ENCODE measurements around the gene SMYD3.

Gene SMYD3

DNA sequence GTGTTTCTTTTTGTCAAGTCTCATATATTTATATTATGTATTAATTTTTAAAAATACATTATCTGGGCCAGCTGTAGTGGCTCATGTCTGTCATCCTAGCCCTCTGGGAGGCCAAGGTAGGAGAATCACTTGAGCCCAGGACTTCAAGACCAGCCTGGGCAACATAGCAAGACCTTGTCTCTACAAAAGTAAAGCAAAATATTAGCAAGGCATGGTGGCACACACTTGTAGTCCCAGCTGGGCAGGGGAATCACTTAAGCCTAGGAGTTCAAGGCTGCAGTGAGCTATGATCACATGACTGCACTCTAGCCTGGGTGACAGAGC, 189.1 kb downstream of the SMYD3 start:
- no peak for DNase-seq (ENCODE audit: low read depth)
- no peak overlapping the region for H3K4me3 ChIP-seq (ENCODE audit: control insufficient read depth, low read depth, low read length)
- TF ChIP-seq, protein P1, sequence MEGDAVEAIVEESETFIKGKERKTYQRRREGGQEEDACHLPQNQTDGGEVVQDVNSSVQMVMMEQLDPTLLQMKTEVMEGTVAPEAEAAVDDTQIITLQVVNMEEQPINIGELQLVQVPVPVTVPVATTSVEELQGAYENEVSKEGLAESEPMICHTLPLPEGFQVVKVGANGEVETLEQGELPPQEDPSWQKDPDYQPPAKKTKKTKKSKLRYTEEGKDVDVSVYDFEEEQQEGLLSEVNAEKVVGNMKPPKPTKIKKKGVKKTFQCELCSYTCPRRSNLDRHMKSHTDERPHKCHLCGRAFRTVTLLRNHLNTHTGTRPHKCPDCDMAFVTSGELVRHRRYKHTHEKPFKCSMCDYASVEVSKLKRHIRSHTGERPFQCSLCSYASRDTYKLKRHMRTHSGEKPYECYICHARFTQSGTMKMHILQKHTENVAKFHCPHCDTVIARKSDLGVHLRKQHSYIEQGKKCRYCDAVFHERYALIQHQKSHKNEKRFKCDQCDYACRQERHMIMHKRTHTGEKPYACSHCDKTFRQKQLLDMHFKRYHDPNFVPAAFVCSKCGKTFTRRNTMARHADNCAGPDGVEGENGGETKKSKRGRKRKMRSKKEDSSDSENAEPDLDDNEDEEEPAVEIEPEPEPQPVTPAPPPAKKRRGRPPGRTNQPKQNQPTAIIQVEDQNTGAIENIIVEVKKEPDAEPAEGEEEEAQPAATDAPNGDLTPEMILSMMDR (IDR thresholded peaks at IDR 0.05; ENCODE audit: control insufficient read depth, insufficient read depth, low read depth, low read length, missing control alignments), result no peak

DNA sequence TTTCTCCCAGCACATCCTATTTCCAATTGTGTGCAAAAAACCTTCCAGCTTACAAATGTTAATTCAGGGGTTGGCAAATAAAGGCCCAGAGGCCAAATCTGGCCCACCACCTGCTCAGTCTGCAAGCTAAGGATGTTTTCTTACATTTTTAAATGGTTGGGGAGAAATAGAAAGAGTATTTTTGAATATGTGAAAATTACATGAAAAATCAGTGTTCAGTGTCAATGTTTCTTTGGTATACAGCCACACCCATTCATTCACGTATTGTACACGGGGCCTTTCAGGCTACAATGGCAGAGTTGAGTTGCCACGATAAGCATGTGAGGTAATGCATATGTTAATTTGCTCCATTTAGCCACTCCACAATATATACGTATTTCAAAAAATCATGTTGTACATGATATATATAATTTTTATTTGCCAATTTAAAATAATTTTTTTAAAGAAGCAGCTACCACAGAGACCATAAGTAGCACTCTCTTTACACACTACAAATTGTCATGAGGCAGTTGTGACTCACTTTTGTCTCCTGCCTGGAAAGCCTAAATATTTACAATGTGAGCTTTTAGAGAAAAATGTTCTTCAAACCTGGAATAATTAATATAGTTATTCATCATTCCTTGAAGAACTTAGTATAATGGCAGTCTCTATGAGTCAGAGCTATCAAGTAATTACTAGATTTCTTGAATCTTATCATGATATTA, 189.6 kb downstream of the SMYD3 start:
- no peak for DNase-seq (ENCODE audit: low read depth)
- TF ChIP-seq, protein P1 (IDR thresholded peaks at IDR 0.05; ENCODE audit: control insufficient read depth, insufficient read depth, low read depth, low read length, missing control alignments), result no peak
- no peak overlapping the region for H3K4me3 ChIP-seq (ENCODE audit: control insufficient read depth, low read depth, low read length)

DNA sequence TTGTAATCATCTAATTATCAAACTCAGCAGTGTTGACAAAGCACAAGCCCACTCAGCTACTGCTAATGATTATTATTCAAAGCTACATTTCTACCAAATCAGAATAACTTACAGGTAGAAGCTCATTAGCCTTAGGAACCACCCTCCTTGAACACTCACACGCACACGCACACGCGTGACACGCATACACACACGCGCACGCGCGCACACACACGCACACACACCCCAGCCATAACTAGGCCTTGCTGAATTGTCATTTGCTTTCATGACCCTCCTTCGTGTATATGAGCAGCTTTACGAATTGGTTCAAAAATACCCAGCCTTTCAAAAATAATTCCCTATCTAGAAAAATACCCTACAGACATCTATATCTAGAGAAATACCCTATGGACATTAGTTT, 195.6 kb downstream of the SMYD3 start:
- DNase-seq (ENCODE audit: low read depth), result no peak
- H3K4me3 ChIP-seq (ENCODE audit: control insufficient read depth, low read depth, low read length), result no peak overlapping the region
- TF ChIP-seq, protein P1 (IDR thresholded peaks at IDR 0.05; ENCODE audit: control insufficient read depth, insufficient read depth, low read depth, low read length, missing control alignments), result no peak

DNA sequence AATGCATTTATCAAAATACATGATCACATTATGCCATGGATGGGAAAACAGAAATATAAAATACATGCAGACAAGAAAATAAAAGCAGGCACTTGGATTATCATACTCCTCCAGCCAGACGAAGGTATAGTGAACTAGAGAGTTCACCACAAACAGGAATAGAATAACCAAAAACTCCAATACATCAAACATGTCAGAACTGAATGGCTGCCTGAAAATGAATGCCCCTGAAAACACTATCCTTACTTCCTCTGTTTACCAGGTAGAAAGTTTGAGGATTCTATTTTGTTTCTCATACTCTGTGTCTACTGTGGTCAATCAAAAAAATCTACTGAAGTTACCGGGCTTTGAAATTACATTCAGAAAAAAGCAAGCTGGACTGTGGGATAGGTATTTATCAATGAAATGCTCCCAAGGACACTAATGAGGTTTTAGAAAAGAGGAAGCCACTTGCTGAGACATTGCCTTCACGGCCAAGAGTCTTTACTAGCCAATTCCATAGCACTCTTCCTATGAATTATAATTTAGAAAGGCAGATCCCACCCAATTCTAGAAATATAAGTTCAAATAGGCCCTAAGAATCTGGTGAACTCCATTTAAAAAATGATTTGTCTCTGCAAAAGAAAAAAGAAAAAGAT, 197.7 kb downstream of the SMYD3 start:
- TF ChIP-seq, protein P1 (IDR thresholded peaks at IDR 0.05; ENCODE audit: control insufficient read depth, insufficient read depth, low read depth, low read length, missing control alignments), result no peak
- DNase-seq (ENCODE audit: low read depth), result no peak
- no peak overlapping the region for H3K4me3 ChIP-seq (ENCODE audit: control insufficient read depth, low read depth, low read length)

DNA sequence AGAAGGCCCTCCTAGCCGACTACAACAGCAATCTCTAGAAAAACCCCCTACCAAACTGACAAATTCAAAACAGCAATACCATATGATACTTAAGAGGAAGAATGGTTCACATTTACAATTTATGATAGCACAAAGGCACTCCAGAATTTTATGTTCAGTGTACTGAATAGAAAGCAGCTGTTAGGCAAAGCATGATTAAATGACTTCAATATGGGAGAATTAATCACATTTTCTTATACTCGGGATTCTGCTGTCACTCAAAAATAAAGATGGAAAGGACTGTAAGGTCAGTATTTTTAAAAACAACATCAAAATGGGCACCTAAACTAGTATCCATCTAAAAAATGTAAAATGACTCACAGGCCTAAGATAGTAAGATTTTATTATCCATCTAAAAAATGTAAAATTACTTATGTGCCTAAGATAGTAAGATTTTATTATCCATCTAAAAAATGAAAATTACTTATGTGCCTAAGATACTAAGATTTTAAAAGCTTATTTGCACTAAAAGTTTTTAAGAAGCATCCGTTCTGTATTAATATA, 198.5 kb downstream of the SMYD3 start:
- TF ChIP-seq, protein P1 (IDR thresholded peaks at IDR 0.05; ENCODE audit: control insufficient read depth, insufficient read depth, low read depth, low read length, missing control alignments), result no peak
- no peak for DNase-seq (ENCODE audit: low read depth)
- H3K4me3 ChIP-seq (ENCODE audit: control insufficient read depth, low read depth, low read length), result no peak overlapping the region

DNA sequence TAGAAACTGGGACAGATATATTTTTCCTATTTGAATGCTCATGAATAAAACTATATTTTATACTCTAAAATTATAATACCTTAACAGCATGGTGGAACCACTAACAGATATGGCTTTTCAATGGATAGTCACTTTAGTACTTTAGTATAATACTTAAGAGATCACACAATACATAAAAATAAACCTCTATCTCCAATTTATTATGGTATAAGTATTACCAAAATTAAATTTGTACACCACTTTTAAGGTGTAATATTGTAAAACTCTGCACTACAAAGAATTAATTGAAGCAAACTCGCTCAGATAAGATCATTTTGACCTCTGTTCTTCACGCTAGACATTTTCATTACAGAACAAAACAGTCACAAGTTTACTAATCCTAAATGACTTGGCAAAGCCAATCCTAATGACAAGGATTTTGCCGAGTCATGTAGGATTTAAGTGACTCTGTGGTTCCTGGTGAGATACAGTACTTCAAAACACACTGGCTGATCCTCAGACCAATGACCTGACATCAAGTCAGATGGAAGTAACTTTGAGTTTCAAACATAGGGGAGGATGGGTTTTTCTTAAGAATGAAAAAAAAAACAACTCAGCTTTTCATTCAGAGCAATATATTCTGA, 200.6 kb downstream of the SMYD3 start:
- DNase-seq (ENCODE audit: low read depth), result no peak
- H3K4me3 ChIP-seq (ENCODE audit: control insufficient read depth, low read depth, low read length), result no peak overlapping the region
- TF ChIP-seq, protein P1 (IDR thresholded peaks at IDR 0.05; ENCODE audit: control insufficient read depth, insufficient read depth, low read depth, low read length, missing control alignments), result no peak
